Trophoblast cell (in vitro differentiated cells and primary cell): ENCODE results near the gene MYO5C.

Experiments
- DNase-seq, 2 donors: peaks; one replicate each; pipeline ENCODE4 v3.0.0-alpha.2; 2016
- H2AFZ ChIP-seq: 2 replicates; pipeline ENCODE4 v1.6.1; 2013; ENCODE audit warnings: low read length, moderate library complexity, mild to moderate bottlenecking; ENCODE audit not compliant: insufficient read depth, poor library complexity
- H2AK5ac ChIP-seq: 2 replicates; pipeline ENCODE4 v1.6.1; 2013; ENCODE audit warnings: mild to moderate bottlenecking, low read length
- H2BK120ac ChIP-seq: 2 replicates; pipeline ENCODE4 v1.6.1; 2013; ENCODE audit warnings: low read length, mild to moderate bottlenecking, moderate library complexity; ENCODE audit not compliant: insufficient read depth, poor library complexity
- H2BK12ac ChIP-seq: 2 replicates; pipeline ENCODE4 v1.6.1; 2013; ENCODE audit warnings: mild to moderate bottlenecking, low read length, moderate library complexity
- H2BK5ac ChIP-seq: 2 replicates; pipeline ENCODE4 v1.6.1; 2013; ENCODE audit warnings: low read length, low read depth, moderate library complexity, mild to moderate bottlenecking; ENCODE audit not compliant: poor library complexity
- H3K14ac ChIP-seq: 2 replicates; pipeline ENCODE4 v1.6.1; 2013; ENCODE audit warnings: mild to moderate bottlenecking, low read length
- H3K18ac ChIP-seq: 2 replicates; pipeline ENCODE4 v1.6.1; 2013; ENCODE audit warnings: mild to moderate bottlenecking, low read length
- H3K23ac ChIP-seq: 2 replicates; pipeline ENCODE4 v1.6.1; 2013; ENCODE audit warnings: low read length
- H3K27ac ChIP-seq: 2 replicates; pipeline ENCODE4 v1.5.1; 2013; ENCODE audit warnings: low read depth, mild to moderate bottlenecking, inconsistent platforms, low read length, moderate library complexity
- H3K27me3 ChIP-seq: 2 replicates; pipeline ENCODE4 v1.6.1; 2013; ENCODE audit warnings: inconsistent platforms, mild to moderate bottlenecking, low read length, moderate library complexity; ENCODE audit not compliant: insufficient read depth
- H3K36me3 ChIP-seq, 2 experiments: 1 replicate in 1 of 2; 2 replicates in 1 of 2; pipeline ENCODE4 v1.6.1; 2013; ENCODE audit warnings: low read length in 2 of 2, mild to moderate bottlenecking in 2 of 2, moderate library complexity in 1 of 2; ENCODE audit not compliant: insufficient read depth in 2 of 2, control insufficient read depth in 1 of 2
- H3K4ac ChIP-seq: 2 replicates; pipeline ENCODE4 v1.6.1; 2013; ENCODE audit warnings: low read depth, mild to moderate bottlenecking, low read length, moderate library complexity
- H3K4me1 ChIP-seq, 2 experiments: 1 replicate in 1 of 2; 2 replicates in 1 of 2; pipeline ENCODE4 v1.6.1; 2013; ENCODE audit warnings: low read length in 2 of 2, mild to moderate bottlenecking in 2 of 2, moderate library complexity in 1 of 2; ENCODE audit not compliant: insufficient read depth in 2 of 2, control insufficient read depth in 1 of 2
- H3K4me2 ChIP-seq: 2 replicates; pipeline ENCODE4 v1.6.1; 2013; ENCODE audit warnings: inconsistent platforms, mild to moderate bottlenecking, low read length, moderate library complexity
- H3K4me3 ChIP-seq: 2 replicates; pipeline ENCODE4 v1.5.1; 2013; ENCODE audit warnings: mild to moderate bottlenecking, low read depth, low read length, inconsistent platforms
- H3K79me1 ChIP-seq: one replicate; pipeline ENCODE4 v1.6.1; 2013; ENCODE audit warnings: low read length
- H3K79me2 ChIP-seq: 2 replicates; pipeline ENCODE4 v1.6.1; 2013; ENCODE audit warnings: low read length, mild to moderate bottlenecking; ENCODE audit not compliant: control insufficient read depth, insufficient read depth, poor library complexity
- H3K9ac ChIP-seq: 2 replicates; pipeline ENCODE4 v1.6.1; 2013; ENCODE audit warnings: mild to moderate bottlenecking, low read length
- H3K9me3 ChIP-seq: 2 replicates; pipeline ENCODE4 v1.6.1; 2013; ENCODE audit warnings: low read depth, mild to moderate bottlenecking, control low read depth, inconsistent platforms, low read length; ENCODE audit not compliant: insufficient read depth
- H4K12ac ChIP-seq: 2 replicates; pipeline ENCODE4 v1.6.1; 2013; ENCODE audit warnings: low read depth, mild to moderate bottlenecking, low read length, moderate library complexity
- H4K8ac ChIP-seq: 2 replicates; pipeline ENCODE4 v1.6.1; 2013; ENCODE audit warnings: low read depth, mild to moderate bottlenecking, low read length, moderate library complexity
- H4K91ac ChIP-seq: one replicate; pipeline ENCODE4 v1.6.1; 2013; ENCODE audit warnings: low read depth, mild to moderate bottlenecking, low read length, moderate library complexity
- WGBS: extraction: QIAGEN DNeasy Blood & Tissue Kit; methylation state at CpG from one replicate; pipeline ENCODE4 v1.1.7; 2013; ENCODE audit warnings: missing lambda C conversion rate; ENCODE audit not compliant: insufficient read length, insufficient coverage; ENCODE audit errors: extremely low coverage; 5-methylcytosine and 5-hydroxymethylcytosine counted together

The MYO5C gene

DNA sequence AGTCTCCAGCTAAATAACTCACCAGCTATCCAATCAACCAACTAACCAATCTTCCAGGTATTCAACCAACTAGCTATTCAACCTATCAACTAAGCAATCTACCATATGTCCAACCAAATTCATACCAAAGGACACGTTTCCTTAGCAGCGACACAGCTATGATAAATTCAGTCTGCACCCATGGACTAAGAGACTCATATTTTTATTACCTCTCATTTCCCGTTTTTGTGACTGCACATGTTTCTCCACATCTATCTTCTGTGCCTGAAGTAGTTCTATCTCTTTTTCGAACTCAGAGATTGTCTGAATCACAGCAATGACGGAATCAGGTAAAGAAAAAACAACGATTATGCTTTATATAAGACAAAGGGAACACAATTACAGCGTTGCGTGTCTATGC lies 70.4 kb downstream of the MYO5C start:
- no peaks in the 10 kb centered on the region for H3K36me3 ChIP-seq
- H2BK120ac ChIP-seq: no peak overlapping the region
- no peak overlapping the region for H4K91ac ChIP-seq
- H3K4me1 ChIP-seq: no peaks in the 10 kb centered on the region
- H4K8ac ChIP-seq: no peak overlapping the region
- no peak overlapping the region for H4K12ac ChIP-seq
- H2AFZ ChIP-seq: no peak overlapping the region
- H3K18ac ChIP-seq: no peak overlapping the region
- DNase-seq: no peak
- no peak overlapping the region for H3K14ac ChIP-seq
- H3K23ac ChIP-seq: no peak overlapping the region
- WGBS: no CpG with 5 or more reads among the region's 8 CpGs
- no peaks in the 10 kb centered on the region for H3K27me3 ChIP-seq
- H3K79me1 ChIP-seq: peaks cover 3% of the 10 kb centered on the region
- H2BK12ac ChIP-seq: no peak overlapping the region
- H3K4me3 ChIP-seq: no peak overlapping the region
- no peaks in the 10 kb centered on the region for H3K9me3 ChIP-seq
- no peak overlapping the region for H2AK5ac ChIP-seq
- no peak overlapping the region for H3K4ac ChIP-seq
- no peak overlapping the region for H3K9ac ChIP-seq
- H3K4me2 ChIP-seq: no peak overlapping the region
- H3K27ac ChIP-seq: no peak overlapping the region
- no peaks in the 10 kb centered on the region for H3K79me2 ChIP-seq
- H2BK5ac ChIP-seq: no peak overlapping the region

DNA sequence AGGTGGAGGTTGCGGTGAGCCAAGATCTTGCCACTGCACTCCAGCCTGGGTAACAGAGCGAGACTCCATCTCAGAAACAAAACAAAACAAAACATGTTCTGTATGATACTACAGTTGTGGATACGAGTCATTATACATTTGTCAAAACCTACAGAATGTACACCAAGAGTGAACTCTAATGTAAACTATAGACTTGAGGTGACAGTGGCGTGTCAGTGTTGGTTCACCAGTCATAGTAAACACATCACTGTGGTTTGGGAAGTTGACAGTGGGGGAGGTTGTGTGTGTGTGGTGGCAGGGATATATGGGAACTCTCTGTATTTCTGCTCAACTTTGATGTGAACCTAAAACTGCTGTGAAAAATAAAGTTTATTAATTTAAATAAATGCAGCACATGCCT lies 71.4 kb downstream of the MYO5C start:
- no peak overlapping the region for H2BK5ac ChIP-seq
- H3K14ac ChIP-seq: no peak overlapping the region
- H2AFZ ChIP-seq: no peak overlapping the region
- H3K4me3 ChIP-seq: no peak overlapping the region
- DNase-seq: peak in 1 of 2 donors; percentile 9
- H3K18ac ChIP-seq: no peak overlapping the region
- no peaks in the 10 kb centered on the region for H3K9me3 ChIP-seq
- H3K36me3 ChIP-seq: no peaks in the 10 kb centered on the region
- H3K4me1 ChIP-seq: no peaks in the 10 kb centered on the region
- H4K8ac ChIP-seq: no peak overlapping the region
- no peaks in the 10 kb centered on the region for H3K27me3 ChIP-seq
- H3K23ac ChIP-seq: no peak overlapping the region
- no peak overlapping the region for H2AK5ac ChIP-seq
- no peak overlapping the region for H3K9ac ChIP-seq
- no peak overlapping the region for H2BK120ac ChIP-seq
- H3K4ac ChIP-seq: no peak overlapping the region
- no peaks in the 10 kb centered on the region for H3K79me2 ChIP-seq
- WGBS: no CpG with 5 or more reads among the region's 4 CpGs
- no peak overlapping the region for H2BK12ac ChIP-seq
- H4K91ac ChIP-seq: no peak overlapping the region
- no peaks in the 10 kb centered on the region for H3K79me1 ChIP-seq
- H3K27ac ChIP-seq: no peak overlapping the region
- H4K12ac ChIP-seq: no peak overlapping the region
- H3K4me2 ChIP-seq: no peak overlapping the region

DNA sequence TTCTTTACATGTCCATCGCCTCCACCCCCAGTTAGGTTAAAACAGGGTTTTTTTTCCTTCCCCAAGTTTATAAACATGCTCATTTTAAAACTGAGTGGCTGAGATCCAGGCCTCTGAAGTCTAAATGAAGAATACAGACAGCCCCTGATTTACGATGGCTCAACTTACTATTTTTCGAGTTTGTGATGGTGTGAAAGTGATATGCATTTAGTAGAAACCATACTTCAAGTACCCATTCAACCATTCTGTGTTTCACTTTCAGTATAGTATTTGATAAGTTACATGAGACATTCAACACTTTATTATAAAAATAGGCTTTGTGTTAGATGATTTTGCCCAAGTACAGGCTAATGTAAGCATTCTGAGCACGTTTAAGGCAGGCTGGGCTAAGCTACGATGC lies 73.9 kb downstream of the MYO5C start:
- H3K4ac ChIP-seq: no peak overlapping the region
- no peak overlapping the region for H3K14ac ChIP-seq
- no CpG with 5 or more reads among the region's 5 CpGs for WGBS
- H2BK12ac ChIP-seq: no peak overlapping the region
- no peak overlapping the region for H2BK5ac ChIP-seq
- H2BK120ac ChIP-seq: no peak overlapping the region
- H3K4me1 ChIP-seq: no peaks in the 10 kb centered on the region
- H4K12ac ChIP-seq: no peak overlapping the region
- no peak overlapping the region for H3K18ac ChIP-seq
- no peak overlapping the region for H3K27ac ChIP-seq
- no peak overlapping the region for H3K4me2 ChIP-seq
- no peaks in the 10 kb centered on the region for H3K27me3 ChIP-seq
- H3K79me2 ChIP-seq: no peaks in the 10 kb centered on the region
- no peak overlapping the region for H2AK5ac ChIP-seq
- H2AFZ ChIP-seq: no peak overlapping the region
- H3K4me3 ChIP-seq: no peak overlapping the region
- no peak for DNase-seq
- H3K9ac ChIP-seq: no peak overlapping the region
- no peaks in the 10 kb centered on the region for H3K9me3 ChIP-seq
- H4K8ac ChIP-seq: no peak overlapping the region
- H3K79me1 ChIP-seq: no peaks in the 10 kb centered on the region
- no peak overlapping the region for H4K91ac ChIP-seq
- H3K23ac ChIP-seq: no peak overlapping the region
- H3K36me3 ChIP-seq: no peaks in the 10 kb centered on the region

DNA sequence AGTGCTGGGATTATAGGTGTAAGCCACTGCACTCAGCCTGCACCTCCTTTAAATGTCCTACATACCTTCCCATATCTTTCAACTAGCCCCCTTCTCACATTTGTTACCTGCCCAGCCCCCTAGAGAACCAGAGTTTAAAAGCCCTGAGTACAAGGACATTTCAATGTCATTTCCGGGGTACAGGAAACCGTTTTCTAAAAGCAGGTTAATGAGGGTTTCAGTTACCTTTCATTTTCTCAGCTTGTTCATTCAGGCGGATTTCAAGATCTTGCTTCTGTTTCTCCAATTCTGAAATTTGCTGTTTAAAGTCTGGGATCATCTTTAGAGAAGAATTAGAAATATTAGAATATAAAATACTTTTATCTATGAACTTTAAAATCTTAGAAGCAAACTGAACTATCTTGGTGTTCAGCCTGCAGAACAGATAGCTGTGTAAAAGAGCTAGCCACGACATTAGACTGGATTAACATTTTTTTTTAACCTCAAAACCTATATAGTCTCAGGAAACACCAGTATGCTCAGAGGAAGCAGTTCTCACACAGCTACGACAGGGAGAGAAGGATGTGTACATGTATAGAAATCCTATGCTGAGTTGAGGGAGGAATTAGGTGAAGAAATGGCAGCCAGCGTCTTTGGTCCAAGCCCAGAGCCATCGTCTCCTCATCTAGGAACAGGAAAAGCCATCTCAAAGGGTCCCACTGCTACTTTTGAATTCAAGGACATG lies 74.5 kb downstream of the MYO5C start:
- no peak overlapping the region for H4K12ac ChIP-seq
- H4K8ac ChIP-seq: no peak overlapping the region
- no peak overlapping the region for H3K4me2 ChIP-seq
- no peak overlapping the region for H2AK5ac ChIP-seq
- no peak overlapping the region for H3K14ac ChIP-seq
- H2BK12ac ChIP-seq: no peak overlapping the region
- H2BK5ac ChIP-seq: no peak overlapping the region
- no peak overlapping the region for H3K4ac ChIP-seq
- H3K27me3 ChIP-seq: no peaks in the 10 kb centered on the region
- no peak overlapping the region for H3K4me3 ChIP-seq
- H2AFZ ChIP-seq: no peak overlapping the region
- no peak overlapping the region for H3K23ac ChIP-seq
- H3K18ac ChIP-seq: no peak overlapping the region
- no peak overlapping the region for H3K27ac ChIP-seq
- no peak overlapping the region for H4K91ac ChIP-seq
- H3K9ac ChIP-seq: no peak overlapping the region
- no peak for DNase-seq
- no peaks in the 10 kb centered on the region for H3K4me1 ChIP-seq
- no peaks in the 10 kb centered on the region for H3K79me1 ChIP-seq
- H3K9me3 ChIP-seq: no peaks in the 10 kb centered on the region
- WGBS: no CpG with 5 or more reads among the region's 7 CpGs
- no peak overlapping the region for H2BK120ac ChIP-seq
- H3K36me3 ChIP-seq: no peaks in the 10 kb centered on the region
- no peaks in the 10 kb centered on the region for H3K79me2 ChIP-seq
